LNCAP (cell line): Measurements from ENCODE around the gene NMRK2.

Experiments
- TF ChIP-seq, protein P1 (sequence below): fragments of 450-650 bp; IDR thresholded peaks from 2 replicates; pipeline ENCODE4 v1.5.1; 2017; ENCODE audit warnings: mild to moderate bottlenecking

NMRK2 gene

DNA sequence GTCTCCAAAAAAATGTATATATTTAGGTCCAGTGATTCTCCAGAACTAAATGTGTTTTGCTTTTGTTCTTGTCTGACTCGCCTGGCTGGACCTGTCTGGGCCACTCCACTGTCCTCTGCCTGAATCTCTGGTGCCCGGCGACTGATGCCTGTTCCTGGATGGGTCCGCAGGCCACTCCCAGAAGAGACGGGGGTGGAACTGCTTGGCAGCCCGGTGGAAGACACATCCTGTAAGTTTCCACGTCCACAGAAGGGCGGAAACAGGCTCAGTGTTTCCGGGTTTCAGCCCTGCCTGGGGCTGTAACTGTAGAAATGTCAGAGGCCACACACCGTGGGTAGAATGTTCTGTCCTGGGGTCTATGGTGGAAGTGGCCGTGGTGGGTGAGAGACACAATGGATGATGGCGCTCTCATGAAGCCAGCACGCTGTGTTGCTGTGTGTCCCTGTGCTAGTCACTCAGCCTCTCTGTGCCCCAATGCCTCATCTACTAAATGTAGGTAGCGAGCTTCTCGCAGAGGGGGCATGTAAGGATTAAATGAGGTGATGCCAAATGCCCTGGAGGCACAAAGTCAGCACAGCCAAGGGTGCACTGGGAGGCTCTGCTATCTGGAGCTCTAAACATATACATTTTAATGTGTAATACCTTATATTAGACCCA, 30.4 kb upstream of the NMRK2 start:
- TF ChIP-seq, protein P1, sequence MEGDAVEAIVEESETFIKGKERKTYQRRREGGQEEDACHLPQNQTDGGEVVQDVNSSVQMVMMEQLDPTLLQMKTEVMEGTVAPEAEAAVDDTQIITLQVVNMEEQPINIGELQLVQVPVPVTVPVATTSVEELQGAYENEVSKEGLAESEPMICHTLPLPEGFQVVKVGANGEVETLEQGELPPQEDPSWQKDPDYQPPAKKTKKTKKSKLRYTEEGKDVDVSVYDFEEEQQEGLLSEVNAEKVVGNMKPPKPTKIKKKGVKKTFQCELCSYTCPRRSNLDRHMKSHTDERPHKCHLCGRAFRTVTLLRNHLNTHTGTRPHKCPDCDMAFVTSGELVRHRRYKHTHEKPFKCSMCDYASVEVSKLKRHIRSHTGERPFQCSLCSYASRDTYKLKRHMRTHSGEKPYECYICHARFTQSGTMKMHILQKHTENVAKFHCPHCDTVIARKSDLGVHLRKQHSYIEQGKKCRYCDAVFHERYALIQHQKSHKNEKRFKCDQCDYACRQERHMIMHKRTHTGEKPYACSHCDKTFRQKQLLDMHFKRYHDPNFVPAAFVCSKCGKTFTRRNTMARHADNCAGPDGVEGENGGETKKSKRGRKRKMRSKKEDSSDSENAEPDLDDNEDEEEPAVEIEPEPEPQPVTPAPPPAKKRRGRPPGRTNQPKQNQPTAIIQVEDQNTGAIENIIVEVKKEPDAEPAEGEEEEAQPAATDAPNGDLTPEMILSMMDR: no peak

DNA sequence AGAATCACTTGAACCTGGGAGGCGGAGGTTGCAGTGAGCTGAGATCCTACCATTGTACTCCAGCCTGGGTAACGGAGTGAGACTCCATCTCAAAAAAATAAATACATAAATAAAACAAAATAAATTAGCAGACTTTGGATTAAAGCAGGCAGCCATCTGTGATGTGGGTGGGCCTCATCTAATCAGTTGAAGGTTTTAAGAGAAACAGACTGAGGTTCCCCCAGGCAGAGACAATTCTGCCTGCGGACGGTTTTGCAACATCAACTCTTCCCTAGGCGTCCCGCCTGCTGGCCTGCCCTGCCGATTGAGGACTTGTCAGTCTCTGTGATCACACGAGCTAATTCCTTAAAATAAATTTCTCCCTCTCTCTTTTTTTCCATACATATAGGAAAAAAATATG, 28.6 kb upstream of the NMRK2 start:
- TF ChIP-seq, protein P1: no peak

GRCh38 chr19:3907626-3908265, 25.1 kb upstream of the NMRK2 start:
- TF ChIP-seq, protein P1: no peak

DNA sequence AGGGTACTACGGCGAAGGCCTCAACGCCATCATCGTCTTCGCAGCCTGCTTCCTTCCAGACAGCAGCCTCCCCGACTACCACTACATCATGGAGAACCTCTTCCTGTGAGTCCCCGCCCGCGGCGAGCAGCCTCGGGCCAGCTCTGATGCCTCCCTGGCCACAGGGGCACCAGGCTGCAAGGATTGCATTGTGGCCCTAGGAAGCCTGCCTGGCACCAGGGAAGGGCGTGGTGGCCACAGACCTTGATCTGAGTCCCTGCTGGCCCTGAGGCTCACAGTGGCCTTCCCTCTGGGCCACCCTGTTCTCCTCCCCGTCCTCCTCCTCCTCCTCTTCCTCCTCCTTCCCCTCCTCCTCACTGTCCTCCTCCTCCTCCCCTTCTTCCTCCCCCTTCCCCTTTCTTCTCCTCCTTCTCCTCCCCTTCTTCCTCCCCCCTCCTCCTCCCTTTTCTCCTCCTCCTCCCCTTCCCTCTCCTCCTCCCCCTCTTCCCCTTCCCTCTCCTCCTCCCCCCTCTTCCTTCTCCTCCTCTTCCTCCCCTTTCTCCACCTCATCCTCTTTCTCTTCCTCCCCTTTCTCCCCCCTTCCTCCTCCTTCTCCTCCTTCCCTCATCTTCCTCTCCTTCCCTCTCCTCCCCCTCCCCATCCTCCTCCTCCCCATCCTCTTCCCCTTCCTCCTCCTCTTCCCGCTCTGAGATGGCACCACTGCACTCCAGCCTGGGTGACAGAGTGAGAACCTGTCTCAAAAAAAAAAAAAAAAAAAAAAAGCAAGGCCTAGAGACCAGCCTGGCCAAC, 24.4 kb upstream of the NMRK2 start:
- TF ChIP-seq, protein P1: no peak

DNA sequence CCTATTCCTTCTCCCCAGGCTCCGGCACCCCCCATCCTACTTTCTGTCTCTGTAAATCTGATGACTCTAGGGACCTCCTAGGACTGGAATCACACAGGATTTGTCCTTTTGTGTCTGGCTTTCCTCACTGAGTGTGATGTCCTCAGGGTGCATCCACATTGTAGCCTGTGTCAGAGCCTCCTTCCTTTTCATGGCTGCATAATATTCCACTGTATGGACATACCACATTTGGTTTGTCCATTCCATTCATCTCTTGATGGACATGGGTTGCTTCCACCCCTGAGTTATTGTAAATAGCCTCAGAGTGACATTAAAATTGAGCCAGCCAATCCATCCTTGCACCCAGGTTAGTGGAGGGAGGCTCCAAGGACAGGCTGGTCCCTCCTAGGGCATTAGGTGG, 22.8 kb upstream of the NMRK2 start:
- TF ChIP-seq, protein P1: no peak

DNA sequence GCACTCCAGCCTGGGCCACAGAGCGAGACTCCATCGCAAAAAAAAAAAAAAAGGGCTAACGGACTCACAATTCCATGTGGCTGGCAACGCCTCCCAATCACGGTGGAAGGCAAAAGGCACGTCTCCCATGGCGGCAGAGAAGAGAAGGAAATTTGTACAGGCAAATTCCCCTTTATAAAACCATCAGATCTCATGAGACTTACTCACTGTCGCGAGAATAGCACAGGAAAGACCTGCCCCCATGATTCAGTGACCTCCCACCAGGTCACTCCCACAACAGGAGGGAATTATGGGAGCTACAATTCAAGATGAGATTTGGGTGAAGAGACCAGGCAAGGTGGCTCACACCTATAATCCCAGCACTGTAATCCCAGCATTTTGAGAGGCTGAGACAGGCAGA, 18.7 kb upstream of the NMRK2 start:
- TF ChIP-seq, protein P1: no peak

GRCh38 chr19:3916033-3916432, 16.8 kb upstream of the NMRK2 start:
- TF ChIP-seq, protein P1: no peak
